HL-60 (cell line): ENCODE measurements around the gene IPP.
A peak's percentile ranks its signal among the peaks of the same experiment; 100 is the strongest.
"Not testable (repeated sequence)": the region's sequence is repeated elsewhere in the genome, so short reads cannot be mapped to it uniquely, and the experiment has no call there.

Source experiments
- DNase-seq, 2 experiments: peaks; one replicate each; pipeline ENCODE4 v3.0.0-alpha.2; 2010 to 2020; ENCODE audit warnings: low read depth in 1 of 2, low spot score in 1 of 2
- H3K27ac ChIP-seq: fragments of 250-450 bp; sonication (Bioruptor Pico); replicated peaks from 2 replicates; pipeline ENCODE4 v1.5.1; 2020; ENCODE audit warnings: mild to moderate bottlenecking, moderate library complexity
- H3K27me3 ChIP-seq: fragments of 250-450 bp; sonication (Bioruptor Pico); 2 replicates; pipeline ENCODE4 v1.5.1; 2021; ENCODE audit warnings: mild to moderate bottlenecking, moderate library complexity; ENCODE audit not compliant: insufficient read depth, poor library complexity, severe bottlenecking
- H3K4me3 ChIP-seq: replicated peaks from 2 replicates; pipeline ENCODE4 v1.5.1; 2011; ENCODE audit warnings: mild to moderate bottlenecking, control low read depth, low read length; ENCODE audit not compliant: insufficient read depth
- CTCF ChIP-seq: IDR thresholded peaks from one replicate; pipeline ENCODE4 v1.5.1; 2011; ENCODE audit warnings: low read length, control low read depth, inconsistent platforms; ENCODE audit not compliant: insufficient read depth
- GABPA ChIP-seq: IDR thresholded peaks from 2 replicates; pipeline ENCODE4 v1.6.1; 2012; ENCODE audit warnings: low read depth
- POLR2AphosphoS5 ChIP-seq: IDR thresholded peaks from 2 replicates; pipeline ENCODE4 v1.6.1; 2012; ENCODE audit warnings: low read depth
- REST ChIP-seq: IDR thresholded peaks from 2 replicates; pipeline ENCODE4 v1.6.1; 2012; ENCODE audit warnings: low read depth; ENCODE audit not compliant: insufficient replicate concordance
- SPI1 ChIP-seq: IDR thresholded peaks from 2 replicates; pipeline ENCODE4 v1.6.1; 2012; ENCODE audit warnings: low read depth, mild to moderate bottlenecking, borderline replicate concordance

The IPP gene

GRCh38 chr1:45739137-45739536, 11.3 kb downstream of the IPP start:
- TF ChIP-seq SPI1, result no peak
- TF ChIP-seq POLR2AphosphoS5, result no peak
- no peak for TF ChIP-seq CTCF
- TF ChIP-seq REST, result no peak
- no peak for TF ChIP-seq GABPA
- no peak overlapping the region for H3K4me3 ChIP-seq
- no peak for DNase-seq
- no peak overlapping the region for H3K27ac ChIP-seq
- H3K27me3 ChIP-seq, result no peaks in the 10 kb centered on the region

GRCh38 chr1:45730780-45731319, 19.6 kb downstream of the IPP start:
- Histone ChIP-seq H3K27me3 (no peaks in the 10 kb centered on the region), H3K4me3 (no peak overlapping the region), H3K27ac (no peak overlapping the region)
- no peak for DNase-seq
- TF ChIP-seq POLR2AphosphoS5 (no peak), SPI1 (no peak), REST (no peak), GABPA (no peak), CTCF (no peak)

- Histone ChIP-seq H3K27me3 (no peaks in the 10 kb centered on the region), H3K27ac (no peak overlapping the region), H3K4me3 (no peak overlapping the region)
- peak in 1 of 2 experiments; percentile 42 for DNase-seq
- TF ChIP-seq CTCF, result no peak
- no peak for TF ChIP-seq GABPA
- TF ChIP-seq REST, result no peak
- TF ChIP-seq POLR2AphosphoS5, result no peak
- TF ChIP-seq SPI1, result no peak
Observed at GRCh38 chr1:45730075-45730779, 20.2 kb downstream of the IPP start.

GRCh38 chr1:45726007-45726406, 24.4 kb downstream of the IPP start:
- H3K27ac ChIP-seq, H3K4me3 ChIP-seq, H3K27me3 ChIP-seq, DNase-seq: not testable (repeated sequence)
